Stomach smooth muscle (tissue), 2 donors: ENCODE measurements around the gene BIN2.
"Not testable (repeated sequence)": the region's sequence is repeated elsewhere in the genome, so short reads cannot be mapped to it uniquely, and the experiment has no call there.

Source experiments
- H3K27ac ChIP-seq: one replicate; pipeline ENCODE4 v1.7.0; 2013; ENCODE audit warnings: mild to moderate bottlenecking, low read length, inconsistent platforms
- H3K27me3 ChIP-seq, 2 donors: one replicate each; pipeline ENCODE4 v1.7.0; 2013; ENCODE audit warnings: low read length in 2 of 2; ENCODE audit not compliant: insufficient read depth in 2 of 2, control insufficient read depth in 1 of 2
- H3K36me3 ChIP-seq, 2 donors: one replicate each; pipeline ENCODE4 v1.7.0; 2013; ENCODE audit warnings: low read length in 2 of 2; ENCODE audit not compliant: control insufficient read depth in 2 of 2, insufficient read depth in 2 of 2
- H3K4me1 ChIP-seq: one replicate; pipeline ENCODE4 v1.7.0; 2013; ENCODE audit warnings: low read length; ENCODE audit not compliant: control insufficient read depth, insufficient read depth
- H3K4me3 ChIP-seq, 2 donors: one replicate each; pipeline ENCODE4 v1.7.0; 2013; ENCODE audit warnings: low read length in 2 of 2
- H3K9ac ChIP-seq, 2 donors: one replicate each; pipeline ENCODE4 v1.7.0; 2013; ENCODE audit warnings: low read length in 2 of 2, mild to moderate bottlenecking in 1 of 2
- H3K9me3 ChIP-seq, 2 donors: one replicate each; pipeline ENCODE4 v1.7.0; 2013; ENCODE audit warnings: low read length in 2 of 2; ENCODE audit not compliant: control insufficient read depth in 2 of 2
- donor health status: healthy.
- donor health status: Pancreatic carcinoma.

The BIN2 gene

GRCh38 chr12:51311389-51311788 is 12.6 kb downstream of the BIN2 start:
- Histone ChIP-seq H3K36me3 (no peaks in the 10 kb centered on the region), H3K9me3 (no peaks in the 10 kb centered on the region), H3K27me3 (no peaks in the 10 kb centered on the region), H3K4me3 (no peak overlapping the region), H3K4me1 (no peaks in the 10 kb centered on the region), H3K9ac (no peak overlapping the region), H3K27ac (no peak overlapping the region)

- Histone ChIP-seq H3K27ac (no peak overlapping the region), H3K9ac (no peak overlapping the region), H3K4me1 (no peaks in the 10 kb centered on the region), H3K36me3 (no peaks in the 10 kb centered on the region), H3K9me3 (no peaks in the 10 kb centered on the region), H3K4me3 (no peak overlapping the region), H3K27me3 (no peaks in the 10 kb centered on the region)
These were observed 16.1 kb downstream of the BIN2 start for GRCh38 chr12:51307655-51308593.

GRCh38 chr12:51306507-51306906 is 17.5 kb downstream of the BIN2 start:
- Histone ChIP-seq H3K36me3 (no peaks in the 10 kb centered on the region), H3K4me1 (no peaks in the 10 kb centered on the region), H3K4me3 (no peak overlapping the region), H3K27me3 (no peaks in the 10 kb centered on the region), H3K9ac (no peak overlapping the region), H3K27ac (no peak overlapping the region), H3K9me3 (no peaks in the 10 kb centered on the region)

- H3K9ac ChIP-seq, H3K9me3 ChIP-seq, H3K4me1 ChIP-seq, H3K4me3 ChIP-seq, H3K27ac ChIP-seq, H3K36me3 ChIP-seq, H3K27me3 ChIP-seq: not testable (repeated sequence)
These were observed 23.2 kb downstream of the BIN2 start for GRCh38 chr12:51300768-51301167.

- Histone ChIP-seq H3K4me3 (no peak overlapping the region), H3K4me1 (no peaks in the 10 kb centered on the region), H3K36me3 (no peaks in the 10 kb centered on the region), H3K27ac (no peak overlapping the region), H3K9me3 (no peaks in the 10 kb centered on the region), H3K27me3 (no peaks in the 10 kb centered on the region), H3K9ac (no peak overlapping the region)
These were observed 28.3 kb downstream of the BIN2 start for GRCh38 chr12:51295651-51296050.

GRCh38 chr12:51294097-51294496 is 29.9 kb downstream of the BIN2 start:
- H3K36me3 ChIP-seq, H3K27ac ChIP-seq, H3K9ac ChIP-seq, H3K9me3 ChIP-seq, H3K27me3 ChIP-seq, H3K4me3 ChIP-seq, H3K4me1 ChIP-seq: not testable (repeated sequence)

- H3K4me1 ChIP-seq: no peaks in the 10 kb centered on the region
- no peaks in the 10 kb centered on the region for H3K9me3 ChIP-seq
- H3K9ac ChIP-seq: no peak overlapping the region
- no peak overlapping the region for H3K27ac ChIP-seq
- H3K36me3 ChIP-seq: no peaks in the 10 kb centered on the region
- no peaks in the 10 kb centered on the region for H3K27me3 ChIP-seq
- no peak overlapping the region for H3K4me3 ChIP-seq
These were observed 30.3 kb downstream of the BIN2 start for GRCh38 chr12:51293696-51294095.

GRCh38 chr12:51291603-51292513 is 32.1 kb downstream of the BIN2 start:
- not testable (repeated sequence) for H3K36me3 ChIP-seq, H3K4me1 ChIP-seq, H3K9ac ChIP-seq, H3K9me3 ChIP-seq, H3K27ac ChIP-seq, H3K4me3 ChIP-seq, H3K27me3 ChIP-seq

- no peaks in the 10 kb centered on the region for H3K36me3 ChIP-seq
- no peak overlapping the region for H3K27ac ChIP-seq
- H3K4me3 ChIP-seq: no peak overlapping the region
- H3K4me1 ChIP-seq: no peaks in the 10 kb centered on the region
- no peaks in the 10 kb centered on the region for H3K27me3 ChIP-seq
- H3K9me3 ChIP-seq: no peaks in the 10 kb centered on the region
- H3K9ac ChIP-seq: no peak overlapping the region
These were observed 38.1 kb downstream of the BIN2 start for GRCh38 chr12:51285843-51286242.

GRCh38 chr12:51281202-51281924 is 42.6 kb downstream of the BIN2 start:
- Histone ChIP-seq H3K9me3 (no peaks in the 10 kb centered on the region), H3K4me3 (no peak overlapping the region), H3K27me3 (peaks cover 0 to 2% of the 10 kb centered on the region in 2 donors), H3K36me3 (no peaks in the 10 kb centered on the region), H3K27ac (no peak overlapping the region), H3K9ac (no peak overlapping the region), H3K4me1 (no peaks in the 10 kb centered on the region)
